K562 (cell line): ENCODE results near the gene KBTBD13. TPM values are rescaled to one million over a fixed set of nuclear protein-coding genes. Genes with fewer than 3 reads are reported as not detected.

Experiments used
- ATAC-seq: fragments of 200-7000 bp; cut with Tn5 transposase; 3 replicates; pipeline ENCODE4 v1.9.1; 2020; ENCODE audit warnings: moderate library complexity
- BruUV-seq: library from RNA; stranded (reverse); fragments of 400-500 nt; replicated peaks from 2 replicates; lab custom pipeline; 2021; lab: Mats Ljungman, UMichigan
- CTCF ChIA-PET: fragments of 300-600 bp; formaldehyde crosslinking; extraction: SDS; loops from one replicate; lab custom pipeline; 2021; ENCODE audit warnings: low intra/inter-chr PET ratio; lab: Yijun Ruan, JAX
- POLR2A ChIA-PET: fragments of 300-600, 350-650 bp; sonication (Branson Sonifier 250); formaldehyde crosslinking; extraction: SDS; loops from one replicate; lab custom pipeline; 2021; ENCODE audit warnings: antibody characterized with exemption, inconsistent platforms; lab: Yijun Ruan, JAX
- DNase-seq, 4 experiments: peaks; one replicate each; pipeline versions ENCODE4 v3.0.0 to v3.0.0-alpha.2; 2011 to 2018; ENCODE audit warnings: low spot score in 3 of 4, mixed read lengths in 3 of 4; ENCODE audit errors: extremely low read depth in 1 of 4
- FAIRE-seq: peaks from 2 replicates; lab custom pipeline; 2011; peaks lifted over from hg19 to GRCh38; lab: Jason Lieb, UNC
- H2AFZ ChIP-seq: 2 replicates; pipeline ENCODE4 v1.6.0; 2011; ENCODE audit warnings: low read depth, low read length, control low read depth, inconsistent platforms
- H3K27ac ChIP-seq: fragments of 200-600 bp; 3 replicates; pipeline ENCODE4 v1.8.0; 2011; ENCODE audit warnings: low read depth, mild to moderate bottlenecking, control low read depth, inconsistent platforms, low read length, moderate library complexity, mixed read lengths; ENCODE audit errors: extremely low read depth
- H3K27me3 ChIP-seq, 2 experiments: fragments of 300-600 bp in 1 of 2; 2 replicates in 1 of 2; 3 replicates in 1 of 2; pipeline versions ENCODE4 v1.6.0 to v1.8.0; 2011; ENCODE audit warnings: inconsistent platforms in 2 of 2, low read length in 2 of 2, mild to moderate bottlenecking in 1 of 2, mixed read lengths in 1 of 2, moderate library complexity in 1 of 2; ENCODE audit not compliant: control insufficient read depth in 2 of 2, insufficient read depth in 2 of 2
- H3K36me3 ChIP-seq: fragments of 300-600 bp; 3 replicates; pipeline ENCODE4 v1.8.0; 2011; ENCODE audit warnings: mild to moderate bottlenecking, low read length, inconsistent platforms; ENCODE audit not compliant: control insufficient read depth, insufficient read depth
- H3K4me1 ChIP-seq, 2 experiments: fragments of 200-600 bp in 1 of 2; replicated peaks in 1 of 2; 2 replicates in 1 of 2; 3 replicates in 1 of 2; pipeline versions ENCODE4 v1.5.1 to v1.8.0; 2011; ENCODE audit warnings: inconsistent platforms in 2 of 2, low read length in 2 of 2, mild to moderate bottlenecking in 1 of 2, mixed read lengths in 1 of 2, moderate library complexity in 1 of 2; ENCODE audit not compliant: control insufficient read depth in 2 of 2, insufficient read depth in 2 of 2
- H3K4me2 ChIP-seq: 2 replicates; pipeline ENCODE4 v1.6.1; 2011; ENCODE audit warnings: low read length, control low read depth, inconsistent platforms, mixed read lengths; ENCODE audit not compliant: insufficient read depth
- H3K4me3 ChIP-seq: fragments of 200-600 bp; sonication (generic), shearing (Covaris generic); 2 replicates; pipeline ENCODE4 v1.5.1; 2016; ENCODE audit warnings: control low read depth, inconsistent platforms
- H3K79me2 ChIP-seq: fragments of 200-600 bp; 3 replicates; pipeline ENCODE4 v1.8.0; 2011; ENCODE audit warnings: low read length, inconsistent platforms; ENCODE audit not compliant: control insufficient read depth, insufficient read depth
- H3K9ac ChIP-seq, 2 experiments: 2 replicates each; pipeline versions ENCODE4 v1.6.0 to v1.6.1; 2011; ENCODE audit warnings: low read depth in 2 of 2, low read length in 2 of 2, control low read depth in 1 of 2, inconsistent platforms in 1 of 2, mild to moderate bottlenecking in 1 of 2, mixed read lengths in 1 of 2; ENCODE audit not compliant: insufficient read depth in 1 of 2
- H3K9me1 ChIP-seq: one replicate; pipeline ENCODE4 v1.6.0; 2011; ENCODE audit warnings: inconsistent platforms, mild to moderate bottlenecking, low read length, moderate library complexity; ENCODE audit not compliant: control insufficient read depth, insufficient read depth
- H3K9me3 ChIP-seq: replicated peaks from 2 replicates; pipeline ENCODE4 v1.5.1; 2011; ENCODE audit warnings: low read depth, low read length, inconsistent platforms; ENCODE audit not compliant: control insufficient read depth, insufficient read depth
- H4K20me1 ChIP-seq: replicated peaks from 2 replicates; pipeline ENCODE4 v1.6.1; 2011; ENCODE audit warnings: low read length, inconsistent platforms, mixed read lengths; ENCODE audit not compliant: control insufficient read depth, insufficient read depth
- CHD1 ChIP-seq: fragments of 200-600 bp; sonication (generic); IDR thresholded peaks from one replicate; pipeline ENCODE4 v1.6.1; 2012; ENCODE audit warnings: mild to moderate bottlenecking, moderate library complexity, low read length, inconsistent platforms
- CHD2 ChIP-seq: IDR thresholded peaks from 2 replicates; pipeline ENCODE4 v1.6.1; 2011; ENCODE audit warnings: low read depth, low read length
- CTCF ChIP-seq, 3 experiments: IDR thresholded peaks in 2 of 3; conservative IDR thresholded peaks in 1 of 3; 2 replicates each; pipeline ENCODE4 v1.5.1; 2011 to 2012; ENCODE audit warnings: low read length in 3 of 3, mild to moderate bottlenecking in 3 of 3, control low read depth in 2 of 3, improper control_type of control experiment in 1 of 3, inconsistent platforms in 1 of 3, low read depth in 1 of 3, mixed read lengths in 1 of 3, moderate library complexity in 1 of 3; ENCODE audit not compliant: insufficient read depth in 2 of 3
- E2F1 ChIP-seq: sonication (generic); formaldehyde crosslinking; IDR thresholded peaks from 2 replicates; pipeline ENCODE4 v1.8.1; 2023; ENCODE audit warnings: mild to moderate bottlenecking, missing genetic modification reagents, moderate library complexity
- FOXA1 ChIP-seq: fragments of 450-650 bp; IDR thresholded peaks from 2 replicates; pipeline ENCODE4 v1.6.1; 2016; ENCODE audit warnings: mild to moderate bottlenecking, borderline replicate concordance
- GATAD2B ChIP-seq: fragments of 450-650 bp; IDR thresholded peaks from 2 replicates; pipeline ENCODE4 v1.6.1; 2017; ENCODE audit warnings: mild to moderate bottlenecking, borderline replicate concordance
- KAT7 ChIP-seq: sonication (generic); formaldehyde crosslinking; IDR thresholded peaks from 2 replicates; pipeline ENCODE4 v1.8.0; 2022; ENCODE audit warnings: missing genetic modification reagents, mild to moderate bottlenecking, borderline replicate concordance
- NCOA4 ChIP-seq: fragments of 450-650 bp; IDR thresholded peaks from 2 replicates; pipeline ENCODE4 v1.6.1; 2018; ENCODE audit warnings: mild to moderate bottlenecking; ENCODE audit not compliant: partially characterized antibody
- NONO ChIP-seq, 2 experiments: fragments of 200-400 bp in 1 of 2; fragments of 450-650 bp in 1 of 2; formaldehyde crosslinking in 1 of 2; IDR thresholded peaks; 2 replicates each; pipeline ENCODE4 v1.6.1; 2017; ENCODE audit warnings: low read depth in 2 of 2, mild to moderate bottlenecking in 2 of 2, moderate library complexity in 2 of 2, low read length in 1 of 2
- RERE ChIP-seq: sonication (generic); formaldehyde crosslinking; IDR thresholded peaks from 2 replicates; pipeline ENCODE4 v1.8.0; 2023; ENCODE audit warnings: missing genetic modification reagents, mild to moderate bottlenecking, borderline replicate concordance
- SMC3 ChIP-seq: conservative IDR thresholded peaks from 2 replicates; pipeline ENCODE4 v1.6.1; 2011; ENCODE audit warnings: low read depth, low read length, improper control_type of control experiment; ENCODE audit not compliant: insufficient read depth
- SRSF1 ChIP-seq: fragments of 200-400 bp; formaldehyde crosslinking; IDR thresholded peaks from 2 replicates; pipeline ENCODE4 v1.6.1; 2017; ENCODE audit warnings: mild to moderate bottlenecking, low read depth, low read length, moderate library complexity
- ZEB2 ChIP-seq: fragments of 450-650 bp; IDR thresholded peaks from 2 replicates; pipeline ENCODE4 v1.6.1; 2016
- ZFP30 ChIP-seq: fragments of 250-450 bp; sonication (Bioruptor Pico); IDR thresholded peaks from 2 replicates; pipeline ENCODE4 v1.8.0; 2022; ENCODE audit warnings: moderate library complexity, mild to moderate bottlenecking, inconsistent platforms, borderline replicate concordance
- WGBS: fragments of 100-300 bp; shearing (Covaris generic); methylation state at CpG from one replicate; pipeline ENCODE4 v1.1.6; 2016; ENCODE audit warnings: low coverage, mixed read lengths; ENCODE audit not compliant: insufficient coverage; ENCODE audit errors: missing lambda C conversion rate; 5-methylcytosine and 5-hydroxymethylcytosine counted together
- in situ Hi-C: fragments of 300-500 bp; cut with MboI; formaldehyde crosslinking; loops from 4 replicates; pipeline ENCODE4 v1.15.0; 2018; ENCODE audit warnings: inconsistent platforms, mixed read lengths
- intact Hi-C: fragments of 100-400 bp; cut with micrococcal nuclease; formaldehyde crosslinking; loops from 2 replicates; pipeline ENCODE4 v1.14.2; 2022
- polyA plus RNA-seq, 8 experiments: library from polyadenylated mRNA; depleted of rRNA in 4 of 8; stranded (reverse) in 5 of 8; unstranded in 3 of 8; fragments of >200 nt; fragmentation: Nextera tagmentation in 2 of 8; fragmentation: Illumina TruSeq in 1 of 8; extraction: Ambion mirVana in 2 of 8; extraction: Trizol in 1 of 8; gene quantifications; 2 replicates each; pipeline versions ENCODE4 v1.2.1 to v1.2.3, GENCODE V29; 2011 to 2014; ENCODE audit warnings: inconsistent platforms in 1 of 8, missing spikeins in 1 of 8
- total RNA-seq, 7 experiments: library from RNA; depleted of rRNA in 6 of 7; stranded (reverse); fragments of >200 nt in 6 of 7; fragmentation: Illumina TruSeq in 2 of 7; extraction: Trizol in 2 of 7; gene quantifications; 2 replicates each; pipeline versions ENCODE4 v1.2.1 to v1.2.3, GENCODE V29; 2011 to 2021; ENCODE audit warnings: low replicate concordance in 1 of 7

KBTBD13 gene
- total and polyA plus RNA-seq, 9 of the 15 experiments (the other 6 are each of a cell fraction or from before 2014, with no cell fraction given): 0.07 to 0.13 (median 0.10) TPM; not detected in 3

- no peaks in the 10 kb centered on the region; the same call in 1 of the 2 replicates for H3K9me3 ChIP-seq
- H3K4me3 ChIP-seq: no peak overlapping the region
- no peak overlapping the region for H3K4me2 ChIP-seq
- WGBS: 4% methylated on average over 5 of the region's 5 CpGs
- ChIA-PET POLR2A (interaction anchor here (1.4 to 2.6 kb wide), 3 partner anchors 12 to 223 kb away, joined by 3 to 7 read pairs (median 4); partner anchors contain the start of gene RNU5B-1), CTCF (no interaction called here)
- no peak overlapping the region for H2AFZ ChIP-seq
- no peak overlapping the region for H3K9ac ChIP-seq
- peaks cover 5% of the 10 kb centered on the region for H4K20me1 ChIP-seq
- TF ChIP-seq CTCF (IDR thresholded peaks at IDR 0.05 in 2 of 3, conservative IDR thresholded peaks at IDR 0.05 in 1 of 3; ENCODE audit: insufficient read depth in 2 of 3, low read depth in 1 of 3, low read length in 3 of 3): no peak
- no peak for TF ChIP-seq RERE
- TF ChIP-seq ZFP30 (CRISPR knock-in tag): no peak
- no peak for TF ChIP-seq NONO (IDR thresholded peaks at IDR 0.05; ENCODE audit: low read depth in 2 of 2, low read length in 1 of 2)
- TF ChIP-seq ZEB2: no peak
- TF ChIP-seq SRSF1: no peak
- no peak for TF ChIP-seq FOXA1
- TF ChIP-seq GATAD2B: no peak
- no peak for TF ChIP-seq CHD1
- no peak for TF ChIP-seq NCOA4
- TF ChIP-seq E2F1 (CRISPR knock-in tag): no peak
- no peak for TF ChIP-seq SMC3
- TF ChIP-seq CHD2: no peak
- TF ChIP-seq KAT7: no peak
- FAIRE-seq (no peak), DNase-seq (no peak), ATAC-seq (no peak)
- no peaks in the 10 kb centered on the region for H3K9me1 ChIP-seq
- intact Hi-C loops: no loop called here
- no peaks in the 10 kb centered on the region for H3K36me3 ChIP-seq
- H3K79me2 ChIP-seq: no peaks in the 10 kb centered on the region
- BruUV-seq: no TSS peak
- peaks cover 0 to 13% of the 10 kb centered on the region in 2 experiments; a peak in 2 of 5 replicates for H3K4me1 ChIP-seq
- in situ Hi-C loops: no loop called here
- H3K27ac ChIP-seq: no peak overlapping the region
- peaks cover 31 to 64% of the 10 kb centered on the region in 2 experiments for H3K27me3 ChIP-seq
Measured at GRCh38 chr15:65081758-65082157, 5.2 kb downstream of the KBTBD13 start.
